ENCODE data around the gene HDAC7.

Gene HDAC7

GRCh38 chr12:47734725-47735480, 84.8 kb downstream of the HDAC7 start:
- no peak for DNase-seq (ENCODE audit: low read depth)
- no peak overlapping the region for H3K4me3 ChIP-seq (ENCODE audit: low read length)
- TF ChIP-seq CTCF (conservative IDR thresholded peaks at IDR 0.05; ENCODE audit: low read length): no peak

GRCh38 chr12:47733142-47733541, 86.6 kb downstream of the HDAC7 start:
- H3K4me3 ChIP-seq (ENCODE audit: low read length): no peak overlapping the region
- DNase-seq (ENCODE audit: low read depth): no peak
- no peak for TF ChIP-seq CTCF (conservative IDR thresholded peaks at IDR 0.05; ENCODE audit: low read length)
